Gastrocnemius medialis (tissue), 4 donors: ENCODE measurements around the gene STKLD1.

Experiments
- CTCF ChIP-seq, 5 experiments: fragments of 450-650 bp in 3 of 5; fragments of 200-600 bp in 2 of 5; sonication (generic) in 2 of 5; IDR thresholded peaks in 4 of 5; conservative IDR thresholded peaks in 1 of 5; 1 replicate in 4 of 5; 2 replicates in 1 of 5; pipeline ENCODE4 v1.5.1; 2016 to 2019; ENCODE audit warnings: antibody characterized with exemption in 5 of 5, mild to moderate bottlenecking in 3 of 5, moderate library complexity in 3 of 5
- POLR2A ChIP-seq, 2 donors: fragments of 450-650 bp; IDR thresholded peaks; one replicate each; pipeline ENCODE4 v1.6.1; 2017; ENCODE audit warnings: antibody characterized with exemption in 2 of 2, mild to moderate bottlenecking in 2 of 2, moderate library complexity in 2 of 2

GRCh38 chr9:133347985-133348717 is 28.0 kb upstream of the STKLD1 start, which contains the start of the genes MED22 and RPL7A:
- peak; percentile 82 to 89 for TF ChIP-seq POLR2A (IDR thresholded peaks at IDR 0.05)
- peak in 2 of 5 experiments; percentile 10 to 27 for TF ChIP-seq CTCF (IDR thresholded peaks at IDR 0.05 in 4 of 5, conservative IDR thresholded peaks at IDR 0.05 in 1 of 5)
